H9 (cell line): ENCODE results near the gene DIS3L2. TPM values are rescaled to one million over a fixed set of nuclear protein-coding genes. Genes with fewer than 3 reads are reported as not detected.

ENCODE experiments used
- DNase-seq: peaks from one replicate; pipeline ENCODE4 v3.0.0-alpha.2; 2017
- H2AFZ ChIP-seq: one replicate; pipeline ENCODE4 v1.6.1; 2013; ENCODE audit warnings: mild to moderate bottlenecking, low read length, control low read depth, moderate library complexity
- H2AK5ac ChIP-seq: 2 replicates; pipeline ENCODE4 v1.6.1; 2013; ENCODE audit warnings: low read length, control low read depth, mixed read lengths; ENCODE audit not compliant: insufficient read length
- H2BK120ac ChIP-seq: one replicate; pipeline ENCODE4 v1.6.1; 2013; ENCODE audit warnings: low read depth, mild to moderate bottlenecking, low read length, control low read depth, inconsistent platforms; ENCODE audit not compliant: poor library complexity, severe bottlenecking
- H2BK12ac ChIP-seq: 2 replicates; pipeline ENCODE4 v1.6.1; 2013; ENCODE audit warnings: low read length, control low read depth, mixed read lengths, low read depth; ENCODE audit not compliant: insufficient read length
- H2BK15ac ChIP-seq: 2 replicates; pipeline ENCODE4 v1.6.1; 2013; ENCODE audit warnings: low read depth, low read length, control low read depth
- H2BK20ac ChIP-seq: one replicate; pipeline ENCODE4 v1.6.1; 2013; ENCODE audit warnings: low read depth, mild to moderate bottlenecking, low read length, control low read depth, inconsistent platforms; ENCODE audit not compliant: poor library complexity, severe bottlenecking
- H2BK5ac ChIP-seq: 2 replicates; pipeline ENCODE4 v1.6.1; 2013; ENCODE audit warnings: low read length, control low read depth, mixed read lengths; ENCODE audit not compliant: insufficient read length
- H3K14ac ChIP-seq: 2 replicates; pipeline ENCODE4 v1.6.1; 2013; ENCODE audit warnings: low read length, control low read depth; ENCODE audit not compliant: insufficient read depth
- H3K18ac ChIP-seq: 2 replicates; pipeline ENCODE4 v1.6.1; 2013; ENCODE audit warnings: low read depth, mild to moderate bottlenecking, mixed read lengths, low read length, control low read depth; ENCODE audit not compliant: insufficient read length
- H3K23ac ChIP-seq: 2 replicates; pipeline ENCODE4 v1.6.1; 2013; ENCODE audit warnings: low read length, control low read depth, mixed read lengths, low read depth; ENCODE audit not compliant: insufficient read length
- H3K23me2 ChIP-seq: 2 replicates; pipeline ENCODE4 v1.6.1; 2013; ENCODE audit warnings: low read depth, mild to moderate bottlenecking, mixed read lengths, low read length, control low read depth; ENCODE audit not compliant: insufficient read length, poor library complexity, severe bottlenecking
- H3K27ac ChIP-seq: 2 replicates; pipeline ENCODE4 v1.5.1; 2013; ENCODE audit warnings: low read length, control low read depth, mixed read lengths, low read depth; ENCODE audit not compliant: insufficient read length
- H3K27me3 ChIP-seq: 2 replicates; pipeline ENCODE4 v1.6.1; 2013; ENCODE audit warnings: low read length, control low read depth, inconsistent platforms; ENCODE audit not compliant: insufficient read depth
- H3K4ac ChIP-seq: 2 replicates; pipeline ENCODE4 v1.6.1; 2013; ENCODE audit warnings: low read depth, mild to moderate bottlenecking, control low read depth, inconsistent platforms, low read length, moderate library complexity
- H3K4me1 ChIP-seq: 2 replicates; pipeline ENCODE4 v1.6.1; 2013; ENCODE audit warnings: low read length, control low read depth, inconsistent platforms; ENCODE audit not compliant: insufficient read depth
- H3K4me2 ChIP-seq: 2 replicates; pipeline ENCODE4 v1.6.1; 2013; ENCODE audit warnings: low read length, control low read depth, mixed read lengths; ENCODE audit not compliant: insufficient read length, insufficient read depth
- H3K56ac ChIP-seq: 2 replicates; pipeline ENCODE4 v1.6.1; 2013; ENCODE audit warnings: low read depth, mild to moderate bottlenecking, mixed read lengths, low read length, control low read depth; ENCODE audit not compliant: insufficient read length
- H3K79me1 ChIP-seq: 2 replicates; pipeline ENCODE4 v1.6.1; 2013; ENCODE audit warnings: low read depth, mild to moderate bottlenecking, moderate library complexity, low read length, control low read depth, inconsistent platforms; ENCODE audit not compliant: insufficient read depth, poor library complexity, severe bottlenecking
- H3K79me2 ChIP-seq: 2 replicates; pipeline ENCODE4 v1.6.1; 2013; ENCODE audit warnings: low read length, control low read depth, inconsistent platforms; ENCODE audit not compliant: insufficient read depth
- H3K9ac ChIP-seq: 2 replicates; pipeline ENCODE4 v1.6.1; 2013; ENCODE audit warnings: low read length, control low read depth, mixed read lengths; ENCODE audit not compliant: insufficient read length; ENCODE audit errors: extremely low read depth
- H3K9me3 ChIP-seq: one replicate; pipeline ENCODE4 v1.6.1; 2013; ENCODE audit warnings: low read depth, low read length, inconsistent platforms; ENCODE audit not compliant: control insufficient read depth
- H3T11ph ChIP-seq: one replicate; pipeline ENCODE4 v1.6.1; 2013; ENCODE audit warnings: mild to moderate bottlenecking, low read length, control low read depth, inconsistent platforms
- H4K20me1 ChIP-seq: one replicate; pipeline ENCODE4 v1.6.1; 2013; ENCODE audit not compliant: control insufficient read depth, insufficient read length, insufficient read depth
- H4K5ac ChIP-seq: 2 replicates; pipeline ENCODE4 v1.6.1; 2013; ENCODE audit warnings: low read depth, mild to moderate bottlenecking, mixed read lengths, low read length, control low read depth; ENCODE audit not compliant: insufficient read length
- H4K8ac ChIP-seq: replicated peaks from 2 replicates; pipeline ENCODE4 v1.6.1; 2013; ENCODE audit warnings: low read length, control low read depth, mixed read lengths, low read depth; ENCODE audit not compliant: insufficient read length
- H4K91ac ChIP-seq: 2 replicates; pipeline ENCODE4 v1.6.1; 2013; ENCODE audit warnings: low read depth, mild to moderate bottlenecking, moderate library complexity, mixed read lengths, low read length, control low read depth; ENCODE audit not compliant: insufficient read length
- H3K27ac Mint-ChIP-seq, 3 experiments: 2 replicates in 2 of 3; 3 replicates in 1 of 3; pipeline ENCODE4 v1.8.0; 2020 to 2021; ENCODE audit warnings: mixed read lengths in 3 of 3, mild to moderate bottlenecking in 1 of 3, moderate library complexity in 1 of 3
- H3K27me3 Mint-ChIP-seq: 2 replicates; pipeline ENCODE4 v1.8.0; 2021; ENCODE audit warnings: low read depth, mild to moderate bottlenecking, moderate library complexity, mixed read lengths
- H3K36me3 Mint-ChIP-seq, 3 experiments: 2 replicates in 2 of 3; 3 replicates in 1 of 3; pipeline ENCODE4 v1.8.0; 2020 to 2021; ENCODE audit warnings: low read depth in 3 of 3, mixed read lengths in 3 of 3; ENCODE audit not compliant: insufficient read depth in 1 of 3
- H3K4me1 Mint-ChIP-seq, 2 experiments: 2 replicates each; pipeline ENCODE4 v1.8.0; 2020; ENCODE audit warnings: mixed read lengths in 2 of 2
- H3K4me3 Mint-ChIP-seq, 2 experiments: 2 replicates in 1 of 2; 3 replicates in 1 of 2; pipeline ENCODE4 v1.8.0; 2020 to 2021; ENCODE audit warnings: mild to moderate bottlenecking in 2 of 2, mixed read lengths in 2 of 2, moderate library complexity in 1 of 2
- H3K9me3 Mint-ChIP-seq, 2 experiments: 2 replicates in 1 of 2; 3 replicates in 1 of 2; pipeline ENCODE4 v1.8.0; 2020; ENCODE audit warnings: mild to moderate bottlenecking in 2 of 2, mixed read lengths in 2 of 2, moderate library complexity in 1 of 2
- WGBS: extraction: QIAGEN DNeasy Blood & Tissue Kit; methylation state at CpG from one replicate; pipeline ENCODE4 v1.1.7; 2013; ENCODE audit warnings: missing lambda C conversion rate, low lambda C conversion rate, mixed read lengths; ENCODE audit not compliant: insufficient read length; ENCODE audit errors: extremely low coverage; 5-methylcytosine and 5-hydroxymethylcytosine counted together
- total RNA-seq: library from RNA; stranded (reverse); gene quantifications from 2 replicates; pipeline ENCODE4 v1.2.1, GENCODE V29; 2021
- TF ChIP-seq, protein P1 (sequence below): fragments of 200-600 bp; sonication (generic); conservative IDR thresholded peaks from 3 replicates; pipeline ENCODE4 v1.8.0; 2021; ENCODE audit warnings: antibody characterized with exemption, mild to moderate bottlenecking

Gene DIS3L2
- total RNA-seq, 1 experiment from 2014 or later = 28.1 TPM

DNA sequence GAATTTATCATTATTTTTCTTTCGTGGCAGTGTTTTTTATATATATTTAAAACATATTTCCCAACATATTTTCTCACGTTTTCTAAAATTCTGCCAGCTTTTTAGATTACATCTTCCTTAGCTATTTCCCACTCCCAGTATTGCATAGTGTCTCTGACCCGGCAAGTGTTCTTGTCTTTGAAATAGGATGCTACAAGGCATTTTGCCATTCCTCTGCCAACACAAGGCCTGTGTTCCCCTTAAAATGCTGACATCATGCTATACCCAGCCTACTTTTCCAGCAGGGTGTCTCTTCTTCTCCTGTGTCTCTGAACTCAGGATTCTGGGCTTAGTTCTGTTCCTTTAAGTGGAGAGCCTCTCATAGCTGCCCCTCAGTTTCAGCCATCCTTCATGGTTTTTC lies 115.2 kb downstream of the DIS3L2 start:
- Histone ChIP-seq H4K20me1 (no peaks in the 10 kb centered on the region), H3K27me3 (no peaks in the 10 kb centered on the region)
- no peaks in the 10 kb centered on the region; a peak in 2 of 7 replicates for H3K36me3 Mint-ChIP-seq

More for the DNA sequence above, 115.2 kb downstream of the DIS3L2 start:
- H3K4ac ChIP-seq = no peak overlapping the region
- no peaks in the 10 kb centered on the region for H3K23me2 ChIP-seq
- H3K4me3 Mint-ChIP-seq = no peak overlapping the region
- no peak overlapping the region for H2AFZ ChIP-seq
- no peak overlapping the region for H3K56ac ChIP-seq
- no peaks in the 10 kb centered on the region for H3K27me3 Mint-ChIP-seq
- H3K4me2 ChIP-seq = no peak overlapping the region
- H3K79me2 ChIP-seq = no peaks in the 10 kb centered on the region
- H2BK5ac ChIP-seq = no peak overlapping the region
- no peak overlapping the region for H3T11ph ChIP-seq
- no peak overlapping the region for H3K14ac ChIP-seq
- WGBS = no CpG with 5 or more reads among the region's 3 CpGs
- no peak overlapping the region for H3K9ac ChIP-seq
- H4K5ac ChIP-seq = no peak overlapping the region
- no peak overlapping the region for H2BK12ac ChIP-seq
- H3K4me1 Mint-ChIP-seq = peaks cover 0 to 6% of the 10 kb centered on the region in 2 experiments; a peak in 3 of 4 replicates
- H4K91ac ChIP-seq = no peak overlapping the region
- no peak overlapping the region for H2AK5ac ChIP-seq
- TF ChIP-seq, protein P1, sequence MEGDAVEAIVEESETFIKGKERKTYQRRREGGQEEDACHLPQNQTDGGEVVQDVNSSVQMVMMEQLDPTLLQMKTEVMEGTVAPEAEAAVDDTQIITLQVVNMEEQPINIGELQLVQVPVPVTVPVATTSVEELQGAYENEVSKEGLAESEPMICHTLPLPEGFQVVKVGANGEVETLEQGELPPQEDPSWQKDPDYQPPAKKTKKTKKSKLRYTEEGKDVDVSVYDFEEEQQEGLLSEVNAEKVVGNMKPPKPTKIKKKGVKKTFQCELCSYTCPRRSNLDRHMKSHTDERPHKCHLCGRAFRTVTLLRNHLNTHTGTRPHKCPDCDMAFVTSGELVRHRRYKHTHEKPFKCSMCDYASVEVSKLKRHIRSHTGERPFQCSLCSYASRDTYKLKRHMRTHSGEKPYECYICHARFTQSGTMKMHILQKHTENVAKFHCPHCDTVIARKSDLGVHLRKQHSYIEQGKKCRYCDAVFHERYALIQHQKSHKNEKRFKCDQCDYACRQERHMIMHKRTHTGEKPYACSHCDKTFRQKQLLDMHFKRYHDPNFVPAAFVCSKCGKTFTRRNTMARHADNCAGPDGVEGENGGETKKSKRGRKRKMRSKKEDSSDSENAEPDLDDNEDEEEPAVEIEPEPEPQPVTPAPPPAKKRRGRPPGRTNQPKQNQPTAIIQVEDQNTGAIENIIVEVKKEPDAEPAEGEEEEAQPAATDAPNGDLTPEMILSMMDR = no peak
- no peaks in the 10 kb centered on the region for H3K79me1 ChIP-seq
- peaks cover 0 to 6% of the 10 kb centered on the region in 2 experiments; a peak in 2 of 5 replicates for H3K9me3 Mint-ChIP-seq
- H4K8ac ChIP-seq = no peak overlapping the region
- no peak overlapping the region for H3K18ac ChIP-seq
- no peak for DNase-seq
- no peaks in the 10 kb centered on the region for H3K9me3 ChIP-seq
- no peak overlapping the region for H2BK20ac ChIP-seq
- H3K27ac ChIP-seq = no peak overlapping the region
- H2BK120ac ChIP-seq = no peak overlapping the region
- H3K27ac Mint-ChIP-seq = no peak overlapping the region
- H3K23ac ChIP-seq = no peak overlapping the region
- no peaks in the 10 kb centered on the region; the same call in 1 of the 2 replicates for H3K4me1 ChIP-seq
- 0 out of 2 replicates have a peak overlapping the region, but pooled peaks have one; percentile 27 for H2BK15ac ChIP-seq
